Naive thymus-derived CD8-positive, alpha-beta T cell (primary cell): ENCODE data around the gene PAPPA. TPM values are rescaled to one million over a fixed set of nuclear protein-coding genes. Genes with fewer than 3 reads are reported as not detected.
A peak's percentile ranks its signal among the peaks of the same experiment; 100 is the strongest.

ENCODE experiments used
- ATAC-seq, 2 donors: fragments of 150-1000 bp; cut with Tn5 transposase in 1 of 2; sonication (Bioruptor Pico), chemical (Tn5 transposase) in 1 of 2; 1 replicate in 1 of 2; 2 replicates in 1 of 2; pipeline ENCODE4 v1.10.0; 2021; ENCODE audit warnings: mild to moderate bottlenecking in 2 of 2, moderate library complexity in 2 of 2
- POLR2A ChIA-PET: fragments of 350-600 bp; sonication (Branson Sonifier 250); formaldehyde crosslinking; loops from one replicate; lab custom pipeline; 2021; ENCODE audit warnings: antibody characterized with exemption; lab: Charles Lee
- DNase-seq, 10 donors: peaks; one replicate each; pipeline versions ENCODE4 v3.0.0 to v3.0.0-alpha.2; 2020 to 2022
- H3K27ac Mint-ChIP-seq, 10 donors: one replicate each; pipeline ENCODE4 v1.8.0; 2020 to 2022; ENCODE audit warnings: mild to moderate bottlenecking in 10 of 10, mixed read lengths in 10 of 10, moderate library complexity in 4 of 10, inconsistent platforms in 1 of 10
- H3K27me3 Mint-ChIP-seq, 5 donors: one replicate each; pipeline ENCODE4 v1.8.0; 2021 to 2022; ENCODE audit warnings: mixed read lengths in 5 of 5
- H3K36me3 Mint-ChIP-seq, 3 donors: one replicate each; pipeline ENCODE4 v1.8.0; 2020 to 2022; ENCODE audit warnings: mixed read lengths in 3 of 3, mild to moderate bottlenecking in 2 of 3, inconsistent platforms in 1 of 3
- H3K4me1 Mint-ChIP-seq, 4 donors: one replicate each; pipeline ENCODE4 v1.8.0; 2021 to 2022; ENCODE audit warnings: mixed read lengths in 4 of 4
- H3K4me3 Mint-ChIP-seq, 10 donors: one replicate each; pipeline ENCODE4 v1.8.0; 2020 to 2022; ENCODE audit warnings: mild to moderate bottlenecking in 10 of 10, mixed read lengths in 10 of 10, moderate library complexity in 6 of 10, inconsistent platforms in 1 of 10
- H3K9me3 Mint-ChIP-seq, 9 donors: one replicate each; pipeline ENCODE4 v1.8.0; 2020 to 2022; ENCODE audit warnings: mixed read lengths in 9 of 9, mild to moderate bottlenecking in 3 of 9, inconsistent platforms in 1 of 9, moderate library complexity in 1 of 9
- polyA plus RNA-seq, 3 donors: library from polyadenylated mRNA; unstranded; fragments of 300-500 nt; fragmentation: Illumina TruSeq; gene quantifications; one replicate each; pipeline ENCODE4 v1.2.3, GENCODE V29; 2021
- total RNA-seq, 8 experiments: library from RNA in 2 of 8; stranded (reverse) in 2 of 8; gene quantifications; one replicate each; pipeline ENCODE4 v1.2.3 and lab custom pipeline; 2021 to 2026

PAPPA gene
- total and polyA plus RNA-seq, 5 experiments from 2014 or later = 0.09 TPM; not detected in 4

DNA sequence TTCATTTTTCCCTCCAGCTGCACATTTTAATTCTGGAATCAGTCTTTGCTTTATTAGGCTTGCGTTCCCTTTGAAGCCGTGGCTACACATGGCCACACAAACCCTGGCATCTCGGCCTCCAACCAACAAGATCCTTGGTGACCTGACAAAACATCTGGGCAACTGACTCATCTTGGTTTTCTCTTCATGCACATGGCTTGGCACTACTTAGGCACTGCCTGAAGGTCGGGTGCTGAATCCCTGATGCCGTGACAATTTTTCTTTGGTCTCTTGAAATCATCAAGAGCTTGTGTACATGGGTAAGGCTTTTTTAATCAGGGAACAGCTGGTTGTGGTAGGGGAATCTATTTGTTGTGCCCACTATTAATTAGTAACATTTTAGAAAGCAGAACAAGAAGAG, 16.0 kb upstream of the PAPPA start:
- Mint-ChIP-seq H3K27me3 (peaks cover 0 to 12% (median 4%) of the 10 kb centered on the region in 5 donors), H3K9me3 (peaks cover 0 to 18% (median 3%) of the 10 kb centered on the region in 9 donors), H3K4me3 (no peak overlapping the region), H3K36me3 (no peaks in the 10 kb centered on the region), H3K4me1 (no peaks in the 10 kb centered on the region), H3K27ac (no peak overlapping the region)
- DNase-seq (no peak), ATAC-seq (no peak)
- POLR2A ChIA-PET = no interaction called here

DNA sequence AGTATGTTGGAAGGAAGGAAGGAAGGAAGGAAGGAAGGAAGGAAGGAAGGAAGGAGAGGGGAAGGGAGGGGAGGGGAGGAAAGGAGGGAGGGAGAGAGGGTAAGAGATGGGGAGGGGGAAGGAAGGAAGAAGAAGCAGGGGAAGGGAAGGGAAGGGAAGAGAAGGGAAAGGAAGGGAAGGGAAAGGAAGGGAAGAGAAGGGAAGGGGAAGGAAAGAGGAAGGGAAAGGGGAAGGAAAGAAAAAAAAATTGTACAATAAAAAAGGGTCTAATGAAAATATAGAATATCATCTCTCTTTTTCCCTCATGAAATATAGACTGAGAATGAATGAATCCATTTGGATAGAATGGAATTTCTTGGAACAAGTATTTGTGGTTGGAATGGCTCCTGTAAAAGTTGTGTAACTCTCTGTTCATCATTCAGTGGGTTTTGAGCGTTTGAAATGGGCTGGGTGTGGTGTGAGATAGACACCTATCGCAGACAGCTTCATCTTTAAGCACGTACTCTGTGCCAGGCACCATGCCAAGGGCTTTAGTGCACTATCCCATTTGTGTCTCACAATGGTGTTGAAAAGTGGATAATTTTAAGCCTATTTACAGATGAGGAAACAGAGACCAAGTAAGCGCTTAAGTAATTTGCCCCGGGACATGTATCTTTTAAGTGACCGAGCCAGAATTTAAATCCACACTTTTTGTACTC, 11.6 kb upstream of the PAPPA start:
- Mint-ChIP-seq H3K27me3 (peaks cover 2 to 29% (median 10%) of the 10 kb centered on the region in 5 donors), H3K9me3 (peaks cover 0 to 4% (median 2%) of the 10 kb centered on the region in 9 donors), H3K36me3 (no peaks in the 10 kb centered on the region), H3K27ac (no peak overlapping the region), H3K4me1 (no peaks in the 10 kb centered on the region), H3K4me3 (no peak overlapping the region)
- DNase-seq (no peak), ATAC-seq (no peak)
- POLR2A ChIA-PET = no interaction called here

DNA sequence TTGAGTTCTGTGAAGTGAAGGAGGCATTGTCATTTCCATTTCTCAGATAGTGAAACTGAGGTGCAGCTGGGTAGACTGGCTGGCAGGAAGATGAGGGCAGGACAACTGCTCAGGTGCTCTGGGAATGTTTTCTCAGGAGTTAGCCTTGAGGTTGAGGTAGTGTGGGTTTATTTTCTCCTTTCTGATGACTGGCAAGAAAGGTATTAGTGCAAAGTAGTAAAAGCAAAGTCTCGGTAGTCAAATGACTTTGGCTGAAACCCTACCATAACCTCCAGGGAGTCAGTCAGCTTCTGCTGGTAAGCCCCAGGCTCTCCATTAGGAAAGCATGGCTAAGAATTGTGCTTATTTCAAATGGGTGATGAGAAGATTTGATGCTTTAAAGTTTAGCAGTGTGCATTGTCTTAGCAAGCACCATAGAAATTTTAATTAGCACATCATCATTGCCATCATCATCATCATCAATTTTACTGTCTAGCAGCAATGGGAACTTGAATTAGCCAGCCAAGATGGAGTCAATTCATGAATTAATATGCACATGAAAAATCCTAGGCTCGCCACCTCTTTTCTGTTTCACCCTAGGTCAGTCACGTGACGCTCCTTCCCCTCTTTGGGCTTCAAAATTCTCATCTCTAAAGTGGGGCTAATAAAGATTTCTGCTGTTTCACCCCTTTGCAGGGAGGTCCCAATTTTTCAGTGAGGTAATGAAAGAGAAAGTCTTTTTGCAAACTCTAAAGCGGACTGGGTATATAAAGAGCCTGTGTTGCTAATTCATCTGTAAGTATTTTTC, 10.7 kb upstream of the PAPPA start:
- POLR2A ChIA-PET = no interaction called here
- no peak overlapping the region for H3K4me3 Mint-ChIP-seq
- peaks cover 2 to 36% (median 15%) of the 10 kb centered on the region in 5 donors for H3K27me3 Mint-ChIP-seq
- DNase-seq (no peak), ATAC-seq (no peak)
- peaks cover 0 to 4% (median 0%) of the 10 kb centered on the region in 9 donors for H3K9me3 Mint-ChIP-seq
- no peaks in the 10 kb centered on the region for H3K4me1 Mint-ChIP-seq
- no peaks in the 10 kb centered on the region for H3K36me3 Mint-ChIP-seq
- H3K27ac Mint-ChIP-seq = no peak overlapping the region

DNA sequence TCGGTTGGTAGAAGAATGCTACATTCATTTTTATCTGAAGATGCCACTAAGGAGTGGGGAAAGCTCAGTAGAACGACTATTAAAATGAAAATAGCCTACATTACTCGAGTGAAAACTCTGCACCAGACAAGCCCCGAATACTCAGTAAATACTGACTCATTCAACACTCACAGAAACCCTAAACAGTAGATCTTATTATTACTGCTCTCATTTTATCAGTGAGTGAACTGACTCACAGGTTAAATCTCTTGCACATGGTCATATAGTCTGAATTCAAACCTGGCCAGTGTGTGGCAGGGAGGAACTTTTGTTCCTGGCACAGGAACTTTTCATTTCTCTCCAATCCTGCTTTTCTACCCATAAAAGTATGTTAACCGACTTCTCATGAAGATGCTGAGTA, 9.6 kb upstream of the PAPPA start:
- ATAC-seq = no peak
- Mint-ChIP-seq H3K27me3 (peaks cover 7 to 41% (median 18%) of the 10 kb centered on the region in 5 donors), H3K9me3 (peaks cover 0 to 4% (median 0%) of the 10 kb centered on the region in 9 donors), H3K27ac (no peak overlapping the region), H3K4me1 (no peaks in the 10 kb centered on the region), H3K4me3 (no peak overlapping the region), H3K36me3 (no peaks in the 10 kb centered on the region)
- POLR2A ChIA-PET = no interaction called here
- DNase-seq = no peak

DNA sequence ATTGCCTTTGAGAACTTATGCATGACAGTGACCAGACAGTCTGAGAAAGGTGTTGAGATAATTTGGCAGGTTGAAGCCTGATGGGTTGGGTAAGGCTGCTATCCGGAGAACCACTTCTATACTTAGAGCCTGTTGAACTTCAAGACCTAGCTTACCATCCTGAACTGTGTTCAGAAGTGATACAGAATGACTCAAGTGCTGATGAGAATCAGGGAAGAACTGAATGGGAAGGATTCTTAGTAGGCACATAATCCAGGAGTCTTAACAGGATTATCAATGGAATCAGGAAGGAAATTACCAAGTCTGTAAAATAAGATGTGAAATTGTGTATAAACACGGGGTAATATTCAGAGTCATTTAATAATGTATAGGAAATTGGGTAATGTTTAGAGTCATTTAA, 9.0 kb upstream of the PAPPA start:
- Mint-ChIP-seq H3K36me3 (no peaks in the 10 kb centered on the region), H3K4me1 (no peaks in the 10 kb centered on the region)

DNA sequence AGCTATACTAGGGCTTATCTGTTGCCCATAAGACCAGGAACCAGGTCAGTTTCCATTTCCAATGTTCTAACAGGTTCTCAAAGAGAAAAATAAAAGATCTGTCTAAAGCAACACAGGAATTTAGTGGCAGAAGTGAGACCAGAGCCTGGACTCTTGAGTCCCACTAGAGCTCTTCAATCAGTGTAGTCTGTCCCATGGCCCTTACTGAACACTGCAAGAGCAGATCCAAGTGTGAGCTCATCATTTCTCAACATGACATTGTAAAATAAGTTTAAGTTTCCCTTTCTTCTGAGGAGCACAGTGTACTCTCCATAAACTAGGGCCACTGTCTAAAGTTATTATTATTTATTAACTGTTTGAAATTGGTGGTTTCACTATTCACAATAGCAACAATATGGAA, 8.6 kb upstream of the PAPPA start:
- no peak for DNase-seq
- no peak overlapping the region for H3K27ac Mint-ChIP-seq
- peaks cover 0 to 4% (median 0%) of the 10 kb centered on the region in 9 donors for H3K9me3 Mint-ChIP-seq
- POLR2A ChIA-PET = no interaction called here
- H3K4me3 Mint-ChIP-seq = no peak overlapping the region
- peaks cover 11 to 41% (median 18%) of the 10 kb centered on the region in 5 donors for H3K27me3 Mint-ChIP-seq
- H3K4me1 Mint-ChIP-seq = no peaks in the 10 kb centered on the region
- no peak for ATAC-seq
- H3K36me3 Mint-ChIP-seq = no peaks in the 10 kb centered on the region

More for the DNA sequence above, 9.0 kb upstream of the PAPPA start:
- POLR2A ChIA-PET = no interaction called here
- ATAC-seq (no peak), DNase-seq (no peak)
- Mint-ChIP-seq H3K4me3 (no peak overlapping the region), H3K27me3 (peaks cover 7 to 41% (median 18%) of the 10 kb centered on the region in 5 donors), H3K9me3 (peaks cover 0 to 4% (median 0%) of the 10 kb centered on the region in 9 donors), H3K27ac (no peak overlapping the region)

DNA sequence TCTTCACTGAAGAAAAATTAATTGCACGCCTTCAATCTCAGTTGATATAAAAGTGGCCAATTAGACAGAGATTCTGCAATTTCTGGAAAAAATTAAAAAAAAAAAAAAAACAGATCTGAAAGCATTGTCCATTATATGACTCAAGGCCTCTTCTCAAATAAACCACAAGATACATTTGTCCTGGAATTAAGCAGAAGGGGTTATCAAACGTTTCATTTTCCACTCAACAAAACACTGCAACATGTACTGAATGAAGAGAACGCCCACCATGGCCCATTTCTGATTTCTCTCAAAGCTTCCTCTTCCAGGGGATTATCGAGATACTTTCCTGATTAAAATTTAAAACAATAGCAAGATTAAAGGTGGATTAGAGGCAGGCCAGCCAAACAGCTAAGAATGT, 5.8 kb upstream of the PAPPA start:
- Mint-ChIP-seq H3K4me1 (peaks cover 0 to 3% (median under 1%) of the 10 kb centered on the region in 4 donors), H3K27me3 (peaks cover 30 to 68% (median 40%) of the 10 kb centered on the region in 5 donors), H3K4me3 (no peak overlapping the region), H3K9me3 (peaks cover 0 to 9% (median 0%) of the 10 kb centered on the region in 9 donors), H3K27ac (no peak overlapping the region), H3K36me3 (peaks cover 0 to 9% (median 0%) of the 10 kb centered on the region in 3 donors)
- ATAC-seq (no peak), DNase-seq (no peak)
- POLR2A ChIA-PET = no interaction called here

DNA sequence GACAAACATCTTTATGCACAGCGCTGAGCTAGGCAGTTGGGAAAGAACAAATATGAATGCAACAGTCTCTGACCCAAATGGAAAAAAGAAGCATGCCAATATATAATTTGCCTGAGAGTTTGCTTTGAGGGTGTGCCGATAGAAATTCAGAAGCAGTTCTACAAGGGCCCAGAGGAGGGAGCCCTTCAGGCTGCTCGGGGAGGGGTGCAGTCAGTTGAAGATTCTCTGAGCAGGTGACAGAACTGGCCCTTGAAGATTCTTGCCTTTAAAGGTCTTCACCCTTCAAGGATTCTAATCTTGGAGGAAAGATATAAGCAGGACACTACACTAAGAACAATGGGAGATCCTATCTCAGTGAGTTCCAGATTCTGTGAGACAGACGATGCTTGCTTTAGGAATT, 3.7 kb upstream of the PAPPA start:
- Mint-ChIP-seq H3K27ac (no peak overlapping the region), H3K9me3 (peaks cover 0 to 5% (median 0%) of the 10 kb centered on the region in 9 donors), H3K27me3 (peaks cover 30 to 76% (median 47%) of the 10 kb centered on the region in 5 donors), H3K4me3 (no peak overlapping the region), H3K4me1 (peaks cover 3 to 15% (median 5%) of the 10 kb centered on the region in 4 donors), H3K36me3 (peaks cover 0 to 12% (median 6%) of the 10 kb centered on the region in 3 donors)
- ATAC-seq (no peak), DNase-seq (no peak)
- POLR2A ChIA-PET = no interaction called here

DNA sequence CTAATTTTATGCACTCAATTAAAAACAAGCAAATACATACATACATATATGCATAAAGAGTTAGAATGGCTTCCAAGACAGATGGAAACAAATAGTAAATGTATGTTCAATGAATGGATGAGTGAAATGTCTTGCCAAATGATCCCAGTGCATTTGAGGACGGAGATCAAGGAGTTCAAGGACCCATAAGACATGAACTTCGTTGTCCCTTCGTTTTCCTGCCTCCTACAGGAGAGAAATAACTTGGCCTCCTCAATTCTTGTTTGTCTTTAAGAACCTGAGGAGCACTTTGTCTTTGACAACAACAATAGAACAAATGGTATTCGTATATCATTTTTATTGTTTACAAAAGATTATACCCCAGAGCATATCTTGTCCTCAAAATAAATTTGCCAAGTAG, 2.4 kb upstream of the PAPPA start:
- peaks cover 41 to 89% (median 57%) of the 10 kb centered on the region in 5 donors for H3K27me3 Mint-ChIP-seq
- H3K4me3 Mint-ChIP-seq = no peak overlapping the region
- peaks cover 0 to 5% (median 0%) of the 10 kb centered on the region in 9 donors for H3K9me3 Mint-ChIP-seq
- POLR2A ChIA-PET = no interaction called here
- H3K27ac Mint-ChIP-seq = no peak overlapping the region
- DNase-seq (no peak), ATAC-seq (no peak)
- H3K4me1 Mint-ChIP-seq = peaks cover 3 to 27% (median 11%) of the 10 kb centered on the region in 4 donors
- H3K36me3 Mint-ChIP-seq = peaks cover 0 to 12% (median 6%) of the 10 kb centered on the region in 3 donors

DNA sequence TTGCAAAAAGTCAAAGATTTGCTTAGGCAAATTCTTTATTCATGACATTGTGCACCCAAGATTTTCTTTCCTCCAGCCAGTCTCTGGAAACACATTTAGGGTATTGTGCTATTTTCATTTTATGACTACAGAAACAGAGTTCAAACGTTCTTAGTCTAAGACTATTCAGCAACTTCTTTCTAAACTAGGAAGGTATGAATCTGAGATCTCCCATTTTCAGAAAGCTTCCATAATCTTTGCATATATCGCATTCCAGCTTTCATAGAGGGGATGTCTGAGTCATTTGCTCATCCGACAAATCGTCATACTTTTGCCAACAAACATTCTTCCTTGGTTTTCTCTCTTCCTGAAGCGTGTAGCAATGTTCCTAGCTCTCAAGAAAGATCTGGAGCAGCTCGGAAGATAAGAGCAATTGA, 1.6 kb upstream of the PAPPA start:
- H3K27ac Mint-ChIP-seq = no peak overlapping the region
- H3K36me3 Mint-ChIP-seq = peaks cover 0 to 12% (median 6%) of the 10 kb centered on the region in 3 donors

DNA sequence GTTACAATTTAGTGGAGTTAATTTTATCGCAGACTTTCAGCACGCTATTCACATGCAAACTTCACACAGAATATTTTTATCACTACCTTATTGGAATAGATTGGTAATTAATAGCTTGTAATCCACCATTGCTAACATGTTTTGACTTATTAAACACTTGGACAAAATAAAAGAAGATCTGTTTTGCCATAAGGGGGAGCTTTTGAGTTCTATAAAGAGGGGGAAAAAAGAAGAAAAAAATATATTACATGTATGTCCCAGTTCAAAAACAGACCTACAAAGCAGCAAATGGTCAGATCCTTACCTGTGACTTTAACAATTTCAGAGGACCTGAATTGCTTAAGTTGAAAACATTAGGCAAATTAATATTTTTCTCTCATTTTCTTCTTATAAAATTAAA, 1.2 kb upstream of the PAPPA start:
- no peak overlapping the region for H3K4me3 Mint-ChIP-seq
- peaks cover 3 to 27% (median 11%) of the 10 kb centered on the region in 4 donors for H3K4me1 Mint-ChIP-seq
- no peak overlapping the region for H3K27ac Mint-ChIP-seq
- peaks cover 0 to 12% (median 6%) of the 10 kb centered on the region in 3 donors for H3K36me3 Mint-ChIP-seq
- POLR2A ChIA-PET = no interaction called here
- H3K9me3 Mint-ChIP-seq = peaks cover 0 to 5% (median 0%) of the 10 kb centered on the region in 9 donors
- H3K27me3 Mint-ChIP-seq = peaks cover 42 to 87% (median 64%) of the 10 kb centered on the region in 5 donors
- no peak for DNase-seq
- ATAC-seq = no peak

More for the DNA sequence above, 1.6 kb upstream of the PAPPA start:
- DNase-seq = no peak
- Mint-ChIP-seq H3K9me3 (peaks cover 0 to 5% (median 0%) of the 10 kb centered on the region in 9 donors), H3K4me1 (peaks cover 3 to 27% (median 11%) of the 10 kb centered on the region in 4 donors), H3K4me3 (no peak overlapping the region), H3K27me3 (peaks cover 42 to 89% (median 62%) of the 10 kb centered on the region in 5 donors)
- POLR2A ChIA-PET = no interaction called here
- no peak for ATAC-seq

DNA sequence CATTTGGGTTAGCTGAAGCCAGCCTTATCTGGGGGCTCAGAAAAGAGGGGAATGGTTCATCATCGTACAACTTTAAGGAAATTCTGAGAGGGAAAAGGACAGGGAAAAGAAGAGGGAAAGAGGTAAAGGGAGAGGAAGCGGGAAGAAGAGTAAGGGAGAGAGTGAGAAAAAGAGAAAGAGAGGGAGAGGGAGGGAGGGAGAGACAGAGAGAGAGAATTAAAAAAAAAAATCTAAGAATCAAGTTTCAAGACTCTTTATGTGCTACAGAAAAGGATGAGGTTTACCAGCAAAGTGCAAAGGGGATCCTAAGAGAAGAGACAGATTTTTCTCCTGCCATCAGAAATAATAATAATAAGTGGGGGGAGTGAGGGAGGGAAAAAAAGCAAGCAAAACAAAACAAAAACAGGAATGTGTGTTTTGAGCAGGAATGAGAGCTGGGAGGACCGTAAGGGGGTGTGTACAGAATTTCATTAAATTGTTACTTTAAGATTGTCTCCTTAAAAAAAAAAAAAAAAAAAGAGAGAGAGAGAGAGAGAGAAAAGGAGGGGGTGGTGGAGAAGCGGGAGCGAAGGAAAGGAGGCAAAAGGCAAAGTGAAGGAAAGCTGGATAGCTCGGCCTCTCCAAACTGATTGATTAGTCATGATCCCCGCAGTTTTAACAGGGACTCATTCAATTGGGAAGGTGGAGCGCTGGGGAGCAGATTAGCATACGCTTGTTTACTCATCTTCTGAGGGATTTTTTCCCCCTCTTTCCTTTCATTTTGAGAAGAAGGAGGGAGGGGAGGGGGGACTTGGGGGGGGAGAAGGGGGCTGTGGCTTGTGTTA, 438 bp upstream of the PAPPA start:
- Mint-ChIP-seq H3K27me3 (peaks cover 36 to 92% (median 71%) of the 10 kb centered on the region in 5 donors), H3K9me3 (peaks cover 0 to 5% (median 0%) of the 10 kb centered on the region in 9 donors), H3K36me3 (peaks cover 0 to 12% (median 6%) of the 10 kb centered on the region in 3 donors), H3K4me3 (peak overlapping the region in 3 of 10 donors; percentile 26 to 51 (median 45)), H3K4me1 (peaks cover 3 to 27% (median 11%) of the 10 kb centered on the region in 4 donors), H3K27ac (peak overlapping the region in 1 of 10 donors; percentile 37)
- POLR2A ChIA-PET = no interaction called here
- ATAC-seq = no peak
- no peak for DNase-seq
